Peyer's patch (tissue), 4 donors: ENCODE data around the gene LMF1.

ENCODE experiments used
- POLR2A ChIP-seq, 2 donors: fragments of 450-650 bp; IDR thresholded peaks; one replicate each; pipeline ENCODE4 v1.5.1; 2017; ENCODE audit warnings: antibody characterized with exemption in 2 of 2, mild to moderate bottlenecking in 2 of 2, moderate library complexity in 2 of 2
- TF ChIP-seq, protein P1 (sequence below), 6 experiments: fragments of 450-650 bp in 4 of 6; fragments of 200-600 bp in 2 of 6; sonication (generic) in 1 of 6; IDR thresholded peaks; one replicate each; pipeline ENCODE4 v1.5.1; 2017 to 2019; ENCODE audit warnings: antibody characterized with exemption in 6 of 6, mild to moderate bottlenecking in 3 of 6, moderate library complexity in 1 of 6

- TF ChIP-seq, protein P1, sequence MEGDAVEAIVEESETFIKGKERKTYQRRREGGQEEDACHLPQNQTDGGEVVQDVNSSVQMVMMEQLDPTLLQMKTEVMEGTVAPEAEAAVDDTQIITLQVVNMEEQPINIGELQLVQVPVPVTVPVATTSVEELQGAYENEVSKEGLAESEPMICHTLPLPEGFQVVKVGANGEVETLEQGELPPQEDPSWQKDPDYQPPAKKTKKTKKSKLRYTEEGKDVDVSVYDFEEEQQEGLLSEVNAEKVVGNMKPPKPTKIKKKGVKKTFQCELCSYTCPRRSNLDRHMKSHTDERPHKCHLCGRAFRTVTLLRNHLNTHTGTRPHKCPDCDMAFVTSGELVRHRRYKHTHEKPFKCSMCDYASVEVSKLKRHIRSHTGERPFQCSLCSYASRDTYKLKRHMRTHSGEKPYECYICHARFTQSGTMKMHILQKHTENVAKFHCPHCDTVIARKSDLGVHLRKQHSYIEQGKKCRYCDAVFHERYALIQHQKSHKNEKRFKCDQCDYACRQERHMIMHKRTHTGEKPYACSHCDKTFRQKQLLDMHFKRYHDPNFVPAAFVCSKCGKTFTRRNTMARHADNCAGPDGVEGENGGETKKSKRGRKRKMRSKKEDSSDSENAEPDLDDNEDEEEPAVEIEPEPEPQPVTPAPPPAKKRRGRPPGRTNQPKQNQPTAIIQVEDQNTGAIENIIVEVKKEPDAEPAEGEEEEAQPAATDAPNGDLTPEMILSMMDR (IDR thresholded peaks at IDR 0.05), result no peak
- TF ChIP-seq POLR2A (IDR thresholded peaks at IDR 0.05), result no peak
Observed at GRCh38 chr16:832652-833336, 138.0 kb downstream of the LMF1 start.
